GM12872 (cell line): Measurements from ENCODE around the gene MTMR3.

Experiments
- TF ChIP-seq, protein P1 (sequence below): IDR thresholded peaks from 3 replicates; pipeline ENCODE4 v1.5.1; 2011; ENCODE audit warnings: low read depth, mild to moderate bottlenecking, low read length, moderate library complexity; ENCODE audit not compliant: insufficient read depth

MTMR3 gene

DNA sequence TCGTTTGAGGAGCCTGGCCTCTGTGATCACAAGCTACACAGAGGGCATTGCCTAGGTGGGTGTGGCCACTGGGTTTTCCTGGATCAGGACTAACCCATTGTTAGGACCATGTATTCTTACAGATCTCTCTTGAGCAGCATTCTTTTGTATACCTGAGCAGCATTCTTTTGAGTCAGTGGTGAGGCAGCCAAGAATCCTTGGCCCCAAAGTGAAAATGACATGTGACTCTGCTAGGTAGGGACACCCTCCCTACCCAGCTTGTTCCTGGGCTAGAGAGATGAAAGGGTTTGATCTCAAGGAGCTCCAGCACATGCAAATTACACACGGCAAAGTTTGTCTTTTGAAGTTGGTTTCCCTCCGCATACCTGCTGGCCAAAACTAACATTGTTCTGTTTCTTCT lies 142.2 kb downstream of the MTMR3 start:
- TF ChIP-seq, protein P1, sequence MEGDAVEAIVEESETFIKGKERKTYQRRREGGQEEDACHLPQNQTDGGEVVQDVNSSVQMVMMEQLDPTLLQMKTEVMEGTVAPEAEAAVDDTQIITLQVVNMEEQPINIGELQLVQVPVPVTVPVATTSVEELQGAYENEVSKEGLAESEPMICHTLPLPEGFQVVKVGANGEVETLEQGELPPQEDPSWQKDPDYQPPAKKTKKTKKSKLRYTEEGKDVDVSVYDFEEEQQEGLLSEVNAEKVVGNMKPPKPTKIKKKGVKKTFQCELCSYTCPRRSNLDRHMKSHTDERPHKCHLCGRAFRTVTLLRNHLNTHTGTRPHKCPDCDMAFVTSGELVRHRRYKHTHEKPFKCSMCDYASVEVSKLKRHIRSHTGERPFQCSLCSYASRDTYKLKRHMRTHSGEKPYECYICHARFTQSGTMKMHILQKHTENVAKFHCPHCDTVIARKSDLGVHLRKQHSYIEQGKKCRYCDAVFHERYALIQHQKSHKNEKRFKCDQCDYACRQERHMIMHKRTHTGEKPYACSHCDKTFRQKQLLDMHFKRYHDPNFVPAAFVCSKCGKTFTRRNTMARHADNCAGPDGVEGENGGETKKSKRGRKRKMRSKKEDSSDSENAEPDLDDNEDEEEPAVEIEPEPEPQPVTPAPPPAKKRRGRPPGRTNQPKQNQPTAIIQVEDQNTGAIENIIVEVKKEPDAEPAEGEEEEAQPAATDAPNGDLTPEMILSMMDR, result no peak

DNA sequence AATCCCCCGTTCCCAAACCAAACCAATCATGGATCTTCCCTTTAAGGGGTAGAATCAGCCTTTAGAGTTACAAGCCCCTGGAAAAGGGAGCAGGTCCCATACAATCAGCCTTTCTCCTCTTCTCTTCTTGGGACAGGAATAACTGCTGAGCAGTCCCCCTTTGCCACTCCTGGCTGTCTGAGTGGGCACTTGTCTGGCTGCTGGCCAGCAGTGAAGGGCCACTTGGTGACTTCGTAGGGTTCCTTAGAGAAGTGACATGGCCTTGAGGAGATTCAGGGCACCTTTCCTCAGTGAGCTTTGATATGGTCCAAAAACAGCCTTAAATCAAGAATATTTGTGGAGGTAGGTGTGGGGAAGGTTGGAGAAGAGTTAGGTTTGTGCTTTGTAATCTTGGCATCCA lies 143.8 kb downstream of the MTMR3 start:
- TF ChIP-seq, protein P1, result no peak

DNA sequence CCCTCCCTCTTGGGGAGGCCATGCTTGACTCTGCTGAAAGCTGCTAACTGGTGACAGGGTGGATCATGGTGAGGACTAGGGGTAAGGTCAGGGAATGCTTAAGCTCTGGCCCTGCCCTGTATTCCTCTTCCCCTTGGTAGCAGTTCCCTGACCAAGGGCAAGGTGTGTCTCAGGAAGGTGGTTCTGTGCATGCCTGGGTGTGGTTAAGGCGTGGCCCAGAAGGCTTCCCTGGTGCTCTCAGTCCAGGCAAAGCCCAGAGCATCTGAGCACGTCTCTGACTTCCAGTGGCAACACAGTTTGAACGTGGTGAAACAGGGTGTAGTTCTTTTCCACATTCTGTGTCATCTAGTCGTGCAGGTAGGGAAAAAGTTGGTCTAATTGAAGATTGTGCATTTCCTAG lies 144.2 kb downstream of the MTMR3 start:
- TF ChIP-seq, protein P1, result no peak

DNA sequence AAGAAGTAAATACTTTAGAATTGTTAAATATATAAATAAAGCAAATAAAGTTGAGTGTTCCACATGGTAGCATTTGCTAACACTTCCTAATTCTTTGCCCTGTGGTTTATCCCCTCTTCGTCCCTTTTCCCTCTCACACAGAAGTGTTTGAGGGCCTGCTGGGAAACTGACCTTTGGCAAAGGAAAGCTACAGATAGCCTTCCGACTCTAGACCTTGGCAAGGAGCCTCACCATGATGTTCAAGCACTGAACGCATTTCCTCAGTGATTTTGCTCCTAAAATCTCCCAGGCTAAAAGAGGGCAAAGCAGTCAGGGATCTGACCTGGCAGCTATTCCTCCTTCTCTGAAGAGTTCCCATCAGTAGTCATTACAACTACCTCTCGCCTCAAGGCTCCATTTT lies 144.8 kb downstream of the MTMR3 start:
- TF ChIP-seq, protein P1, result no peak

DNA sequence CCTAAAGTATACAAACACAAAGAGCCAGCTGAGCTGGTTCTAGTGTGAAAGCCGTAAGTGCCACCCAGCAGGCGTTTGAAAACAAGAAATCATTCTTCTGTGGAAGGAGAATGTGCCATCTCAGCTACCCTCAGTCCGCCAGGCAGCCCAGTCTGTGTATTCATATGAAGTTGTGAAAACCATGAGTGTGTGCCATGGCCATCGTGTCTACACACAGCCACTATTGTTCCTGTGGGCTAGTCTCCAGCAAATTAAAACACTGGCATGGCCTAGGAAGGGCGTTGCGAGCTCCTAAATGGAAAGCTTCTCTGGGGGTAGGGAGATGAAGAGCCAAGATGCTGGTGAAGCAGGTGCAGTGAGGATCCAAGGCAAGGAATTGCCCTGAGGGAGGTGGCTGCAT lies 145.8 kb downstream of the MTMR3 start:
- TF ChIP-seq, protein P1, result no peak

DNA sequence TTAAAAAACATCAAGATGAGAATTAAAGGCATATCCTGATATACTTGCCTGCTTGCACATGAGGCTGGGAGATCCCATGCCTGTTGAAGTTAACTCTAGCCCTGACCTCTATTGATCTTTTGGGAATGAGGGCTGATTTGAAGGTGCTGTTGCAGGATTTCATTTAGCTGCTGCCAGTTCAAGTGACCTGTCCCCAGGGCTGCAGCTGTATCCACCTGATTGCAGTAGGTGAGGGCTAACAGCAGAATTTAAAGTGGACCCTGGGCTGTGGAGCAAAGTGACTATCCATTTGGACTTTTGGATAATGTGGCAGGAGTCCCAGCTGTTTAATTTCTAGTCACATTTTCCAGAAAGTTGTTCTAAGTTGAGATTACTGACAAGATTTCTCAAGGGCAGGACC lies 146.5 kb downstream of the MTMR3 start:
- TF ChIP-seq, protein P1, result no peak

DNA sequence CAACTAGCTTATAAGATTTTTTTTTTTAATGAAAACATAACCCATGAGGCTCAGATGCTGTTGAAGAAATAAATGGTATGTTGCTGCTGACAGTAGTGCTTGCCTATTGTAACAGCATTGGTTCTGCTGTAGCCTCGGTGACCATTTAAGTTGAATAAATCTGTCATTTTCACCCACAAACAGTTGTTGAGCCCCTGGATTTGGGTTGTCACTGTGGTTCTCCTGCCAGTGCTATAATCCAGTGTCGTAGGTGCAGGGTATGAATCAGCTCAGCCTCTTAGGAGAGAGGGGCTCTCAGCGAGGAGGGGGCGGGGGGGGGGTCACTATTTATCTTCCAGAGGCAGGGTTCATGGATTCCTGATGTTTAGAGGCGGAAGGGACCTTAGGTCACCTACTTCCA lies 147.4 kb downstream of the MTMR3 start:
- TF ChIP-seq, protein P1, result no peak

DNA sequence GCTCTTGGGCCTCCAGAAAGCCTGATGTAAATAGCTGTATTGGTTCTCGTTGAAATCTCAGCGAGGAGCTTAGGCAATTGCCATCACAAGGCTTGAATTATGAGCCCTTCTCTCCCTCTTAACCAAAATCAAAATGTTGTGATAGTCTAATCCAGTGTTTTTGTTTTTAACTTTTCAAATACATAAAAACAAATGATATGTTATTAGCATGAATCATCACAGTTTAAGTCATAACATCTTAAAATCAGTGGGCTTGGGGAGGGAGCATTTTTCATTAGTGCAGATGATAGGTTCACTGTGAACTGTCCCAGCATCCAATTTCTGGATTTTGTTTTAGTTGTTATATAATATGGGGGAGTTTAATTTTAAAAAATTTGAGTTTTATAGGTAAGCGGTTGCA lies 148.4 kb downstream of the MTMR3 start:
- TF ChIP-seq, protein P1, result no peak
